HepG2 (cell line): ENCODE data around the gene DHRS1. TPM values are rescaled to one million over a fixed set of nuclear protein-coding genes. Genes with fewer than 3 reads are reported as not detected.

Experiments used
- ARID5B ChIP-seq: IDR thresholded peaks from 2 replicates; pipeline ENCODE4 v1.4.0; 2020; ENCODE audit warnings: mild to moderate bottlenecking, missing genetic modification reagents
- ARNTL ChIP-seq: sonication (generic); formaldehyde crosslinking; IDR thresholded peaks from 2 replicates; pipeline ENCODE4 v1.4.0; 2020; ENCODE audit warnings: mild to moderate bottlenecking, missing genetic modification reagents
- BORCS8-MEF2B ChIP-seq: sonication (generic); formaldehyde crosslinking; IDR thresholded peaks from 2 replicates; pipeline ENCODE4 v1.8.0; 2022; ENCODE audit warnings: mild to moderate bottlenecking, missing genetic modification reagents
- CREB3 ChIP-seq: sonication (generic); formaldehyde crosslinking; IDR thresholded peaks from 2 replicates; pipeline ENCODE4 v1.5.0; 2020; ENCODE audit warnings: missing genetic modification reagents
- DNMT1 ChIP-seq: sonication (generic); formaldehyde crosslinking; IDR thresholded peaks from 2 replicates; pipeline ENCODE4 v1.5.1; 2020; ENCODE audit warnings: mild to moderate bottlenecking, missing genetic modification reagents
- KDM5A ChIP-seq: fragments of 200-600 bp; sonication (generic); IDR thresholded peaks from 2 replicates; pipeline ENCODE4 v1.7.0; 2018; ENCODE audit warnings: antibody characterized with exemption, mild to moderate bottlenecking, low read length, borderline replicate concordance
- POLR2AphosphoS2 ChIP-seq: IDR thresholded peaks from 2 replicates; pipeline ENCODE4 v1.6.1; 2011; ENCODE audit warnings: low read depth, low read length, improper control_type of control experiment
- ZKSCAN8 ChIP-seq: IDR thresholded peaks from 2 replicates; pipeline ENCODE4 v1.6.1; 2016; ENCODE audit warnings: borderline replicate concordance, missing genetic modification reagents, missing compliant biosample characterization
- ZMYM3 ChIP-seq: sonication (generic); formaldehyde crosslinking; IDR thresholded peaks from 2 replicates; pipeline ENCODE4 v1.5.1; 2020; ENCODE audit warnings: mild to moderate bottlenecking, missing genetic modification reagents
- ZNF510 ChIP-seq: sonication (generic); formaldehyde crosslinking; IDR thresholded peaks from 2 replicates; pipeline ENCODE4 v1.4.0; 2020; ENCODE audit warnings: low read depth, mild to moderate bottlenecking, missing genetic modification reagents
- ZNF569 ChIP-seq: sonication (generic); formaldehyde crosslinking; IDR thresholded peaks from 2 replicates; pipeline ENCODE4 v1.5.0; 2020; ENCODE audit warnings: mild to moderate bottlenecking, missing genetic modification reagents, moderate library complexity, borderline replicate concordance
- polyA plus RNA-seq, 8 experiments: library from polyadenylated mRNA; depleted of rRNA in 3 of 8; stranded (reverse) in 7 of 8; unstranded in 1 of 8; fragments of >200 nt; fragmentation: Illumina TruSeq in 4 of 8; extraction: Trizol in 4 of 8; gene quantifications; 2 replicates each; pipeline versions ENCODE4 v1.2.1 to v1.2.3, GENCODE V29; 2011 to 2016; ENCODE audit warnings: low read depth in 4 of 8, missing spikeins in 1 of 8, mixed read lengths in 1 of 8; ENCODE audit not compliant: insufficient read depth in 1 of 8
- total RNA-seq, 5 experiments: library from RNA; depleted of rRNA; stranded (reverse); fragments of >200 nt; fragmentation: Illumina TruSeq; extraction: Trizol; gene quantifications; 2 replicates each; pipeline ENCODE4 v1.2.3, GENCODE V29; 2016; ENCODE audit warnings: low read depth in 1 of 5
- TF ChIP-seq, protein P1 (sequence below), 2 experiments: sonication (generic) in 1 of 2; formaldehyde crosslinking in 1 of 2; IDR thresholded peaks; 2 replicates each; pipeline versions ENCODE4 v1.4.0 to v1.6.1; 2018 to 2020; ENCODE audit warnings: missing genetic modification reagents in 2 of 2, borderline replicate concordance in 1 of 2, low read depth in 1 of 2, mild to moderate bottlenecking in 1 of 2, missing biosample characterization in 1 of 2
- TF ChIP-seq, protein P2 (sequence below): sonication (generic); formaldehyde crosslinking; IDR thresholded peaks from 2 replicates; pipeline ENCODE4 v1.5.1; 2020; ENCODE audit warnings: mild to moderate bottlenecking, missing genetic modification reagents, borderline replicate concordance
- TF ChIP-seq, protein P3 (sequence below): sonication (generic); formaldehyde crosslinking; IDR thresholded peaks from 2 replicates; pipeline ENCODE4 v1.4.0; 2020; ENCODE audit warnings: mild to moderate bottlenecking, missing genetic modification reagents

DHRS1 gene
- total and polyA plus RNA-seq, 2 of the 13 experiments (the other 11 are each of a cell fraction or from before 2014, with no cell fraction given): 49.8 to 60.8 TPM

GRCh38 chr14:24343795-24344660, 44.4 kb upstream of the DHRS1 start (continued):
- TF ChIP-seq POLR2AphosphoS2 (no peak), ZKSCAN8 (CRISPR knock-in tag) (peak; percentile 62; the same call in 1 of the 2 replicates), ZMYM3 (peak; percentile 65; the same call in 1 of the 2 replicates), DNMT1 (CRISPR knock-in tag) (no peak), BORCS8-MEF2B (CRISPR knock-in tag) (no peak), ZNF569 (CRISPR knock-in tag) (no peak), CREB3 (CRISPR knock-in tag) (no peak), ARNTL (CRISPR knock-in tag) (peak; percentile 26; the same call in 1 of the 2 replicates), ZNF510 (CRISPR knock-in tag) (no peak), ARID5B (CRISPR knock-in tag) (peak; percentile 46), KDM5A (no peak)
- TF ChIP-seq, protein P1, sequence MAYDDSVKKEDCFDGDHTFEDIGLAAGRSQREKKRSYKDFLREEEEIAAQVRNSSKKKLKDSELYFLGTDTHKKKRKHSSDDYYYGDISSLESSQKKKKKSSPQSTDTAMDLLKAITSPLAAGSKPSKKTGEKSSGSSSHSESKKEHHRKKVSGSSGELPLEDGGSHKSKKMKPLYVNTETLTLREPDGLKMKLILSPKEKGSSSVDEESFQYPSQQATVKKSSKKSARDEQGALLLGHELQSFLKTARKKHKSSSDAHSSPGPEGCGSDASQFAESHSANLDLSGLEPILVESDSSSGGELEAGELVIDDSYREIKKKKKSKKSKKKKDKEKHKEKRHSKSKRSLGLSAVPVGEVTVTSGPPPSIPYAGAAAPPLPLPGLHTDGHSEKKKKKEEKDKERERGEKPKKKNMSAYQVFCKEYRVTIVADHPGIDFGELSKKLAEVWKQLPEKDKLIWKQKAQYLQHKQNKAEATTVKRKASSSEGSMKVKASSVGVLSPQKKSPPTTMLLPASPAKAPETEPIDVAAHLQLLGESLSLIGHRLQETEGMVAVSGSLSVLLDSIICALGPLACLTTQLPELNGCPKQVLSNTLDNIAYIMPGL (CRISPR knock-in tag; IDR thresholded peaks at IDR 0.05; ENCODE audit: borderline replicate concordance in 1 of 2, low read depth in 1 of 2): peak; percentile 32 to 40; a peak in 1 of 4 replicates
- TF ChIP-seq, protein P2, sequence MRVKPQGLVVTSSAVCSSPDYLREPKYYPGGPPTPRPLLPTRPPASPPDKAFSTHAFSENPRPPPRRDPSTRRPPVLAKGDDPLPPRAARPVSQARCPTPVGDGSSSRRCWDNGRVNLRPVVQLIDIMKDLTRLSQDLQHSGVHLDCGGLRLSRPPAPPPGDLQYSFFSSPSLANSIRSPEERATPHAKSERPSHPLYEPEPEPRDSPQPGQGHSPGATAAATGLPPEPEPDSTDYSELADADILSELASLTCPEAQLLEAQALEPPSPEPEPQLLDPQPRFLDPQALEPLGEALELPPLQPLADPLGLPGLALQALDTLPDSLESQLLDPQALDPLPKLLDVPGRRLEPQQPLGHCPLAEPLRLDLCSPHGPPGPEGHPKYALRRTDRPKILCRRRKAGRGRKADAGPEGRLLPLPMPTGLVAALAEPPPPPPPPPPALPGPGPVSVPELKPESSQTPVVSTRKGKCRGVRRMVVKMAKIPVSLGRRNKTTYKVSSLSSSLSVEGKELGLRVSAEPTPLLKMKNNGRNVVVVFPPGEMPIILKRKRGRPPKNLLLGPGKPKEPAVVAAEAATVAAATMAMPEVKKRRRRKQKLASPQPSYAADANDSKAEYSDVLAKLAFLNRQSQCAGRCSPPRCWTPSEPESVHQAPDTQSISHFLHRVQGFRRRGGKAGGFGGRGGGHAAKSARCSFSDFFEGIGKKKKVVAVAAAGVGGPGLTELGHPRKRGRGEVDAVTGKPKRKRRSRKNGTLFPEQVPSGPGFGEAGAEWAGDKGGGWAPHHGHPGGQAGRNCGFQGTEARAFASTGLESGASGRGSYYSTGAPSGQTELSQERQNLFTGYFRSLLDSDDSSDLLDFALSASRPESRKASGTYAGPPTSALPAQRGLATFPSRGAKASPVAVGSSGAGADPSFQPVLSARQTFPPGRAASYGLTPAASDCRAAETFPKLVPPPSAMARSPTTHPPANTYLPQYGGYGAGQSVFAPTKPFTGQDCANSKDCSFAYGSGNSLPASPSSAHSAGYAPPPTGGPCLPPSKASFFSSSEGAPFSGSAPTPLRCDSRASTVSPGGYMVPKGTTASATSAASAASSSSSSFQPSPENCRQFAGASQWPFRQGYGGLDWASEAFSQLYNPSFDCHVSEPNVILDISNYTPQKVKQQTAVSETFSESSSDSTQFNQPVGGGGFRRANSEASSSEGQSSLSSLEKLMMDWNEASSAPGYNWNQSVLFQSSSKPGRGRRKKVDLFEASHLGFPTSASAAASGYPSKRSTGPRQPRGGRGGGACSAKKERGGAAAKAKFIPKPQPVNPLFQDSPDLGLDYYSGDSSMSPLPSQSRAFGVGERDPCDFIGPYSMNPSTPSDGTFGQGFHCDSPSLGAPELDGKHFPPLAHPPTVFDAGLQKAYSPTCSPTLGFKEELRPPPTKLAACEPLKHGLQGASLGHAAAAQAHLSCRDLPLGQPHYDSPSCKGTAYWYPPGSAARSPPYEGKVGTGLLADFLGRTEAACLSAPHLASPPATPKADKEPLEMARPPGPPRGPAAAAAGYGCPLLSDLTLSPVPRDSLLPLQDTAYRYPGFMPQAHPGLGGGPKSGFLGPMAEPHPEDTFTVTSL (CRISPR knock-in tag): no peak
- TF ChIP-seq, protein P3, sequence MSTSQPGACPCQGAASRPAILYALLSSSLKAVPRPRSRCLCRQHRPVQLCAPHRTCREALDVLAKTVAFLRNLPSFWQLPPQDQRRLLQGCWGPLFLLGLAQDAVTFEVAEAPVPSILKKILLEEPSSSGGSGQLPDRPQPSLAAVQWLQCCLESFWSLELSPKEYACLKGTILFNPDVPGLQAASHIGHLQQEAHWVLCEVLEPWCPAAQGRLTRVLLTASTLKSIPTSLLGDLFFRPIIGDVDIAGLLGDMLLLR (CRISPR knock-in tag): no peak
